PC-3 (cell line): ENCODE measurements around the gene CTAG1B. TPM values are rescaled to one million over a fixed set of nuclear protein-coding genes. Genes with fewer than 3 reads are reported as not detected.

Source experiments
- ATAC-seq: fragments of 200-7000 bp; cut with Tn5 transposase; 2 replicates; pipeline ENCODE4 v1.9.1; 2020; ENCODE audit warnings: mild to moderate bottlenecking, moderate library complexity
- BruUV-seq: library from RNA; stranded (reverse); fragments of 400-500 nt; replicated peaks from 2 replicates; lab custom pipeline; 2021; lab: Mats Ljungman, UMichigan
- CTCF ChIA-PET: fragments of 300-600 bp; sonication (Branson Sonifier 250); formaldehyde crosslinking; loops from one replicate; lab custom pipeline; 2022; ENCODE audit warnings: antibody characterized with exemption; lab: Charles Lee
- POLR2A ChIA-PET: fragments of 300-600 bp; sonication (Branson Sonifier 250); formaldehyde crosslinking; loops from one replicate; lab custom pipeline; 2022; ENCODE audit warnings: antibody characterized with exemption; ENCODE audit not compliant: unreplicated experiment; lab: Charles Lee
- DNase-seq: peaks from one replicate; pipeline ENCODE4 v3.0.0-alpha.2; 2015
- H2AFZ ChIP-seq: fragments of 300-600 bp; sonication (generic); 2 replicates; pipeline ENCODE4 v1.6.0; 2016; ENCODE audit warnings: antibody characterized with exemption, low read length
- H3F3A ChIP-seq: fragments of 300-600 bp; sonication (generic); one replicate; pipeline ENCODE4 v1.6.0; 2017; ENCODE audit warnings: antibody characterized with exemption, low read length, control low read depth, mild to moderate bottlenecking; ENCODE audit not compliant: unreplicated experiment
- H3K27ac ChIP-seq: fragments of 300-600 bp; sonication (generic); 2 replicates; pipeline ENCODE4 v1.5.1; 2016; ENCODE audit warnings: mild to moderate bottlenecking, low read length
- H3K27me3 ChIP-seq: fragments of 300-600 bp; sonication (generic); 2 replicates; pipeline ENCODE4 v1.6.1; 2016; ENCODE audit warnings: low read length, mixed read lengths
- H3K36me3 ChIP-seq: fragments of 300-600 bp; sonication (generic); 2 replicates; pipeline ENCODE4 v1.6.1; 2016; ENCODE audit warnings: low read depth, mixed run types, low read length, mixed read lengths
- H3K4me1 ChIP-seq: fragments of 300-600 bp; sonication (generic); 2 replicates; pipeline ENCODE4 v1.5.1; 2016; ENCODE audit warnings: low read length; ENCODE audit not compliant: insufficient read depth
- H3K4me2 ChIP-seq: fragments of 300-600 bp; sonication (generic); 2 replicates; pipeline ENCODE4 v1.6.0; 2016; ENCODE audit warnings: low read length
- H3K4me3 ChIP-seq: fragments of 300-600 bp; sonication (generic); 2 replicates; pipeline ENCODE4 v1.5.1; 2016; ENCODE audit warnings: mild to moderate bottlenecking, low read length, mixed read lengths
- H3K79me2 ChIP-seq: fragments of 300-600 bp; sonication (generic); 2 replicates; pipeline ENCODE4 v1.6.1; 2017; ENCODE audit warnings: low read length, mixed read lengths
- H3K9ac ChIP-seq: fragments of 300-600 bp; sonication (generic); 2 replicates; pipeline ENCODE4 v1.6.0; 2016; ENCODE audit warnings: mild to moderate bottlenecking, low read length
- H3K9me2 ChIP-seq: fragments of 300-600 bp; sonication (generic); replicated peaks from 2 replicates; pipeline ENCODE4 v1.6.1; 2016; ENCODE audit warnings: mixed run types, low read length, mixed read lengths
- H3K9me3 ChIP-seq: fragments of 300-600 bp; sonication (generic); 2 replicates; pipeline ENCODE4 v1.6.1; 2016; ENCODE audit warnings: low read length, mixed read lengths
- H4K20me1 ChIP-seq: fragments of 300-600 bp; sonication (generic); 2 replicates; pipeline ENCODE4 v1.6.1; 2016; ENCODE audit warnings: low read length, mixed read lengths
- EZH2 ChIP-seq: fragments of 300-600 bp; sonication (generic); IDR thresholded peaks from one replicate; pipeline ENCODE4 v1.6.1; 2017; ENCODE audit warnings: antibody characterized with exemption, mild to moderate bottlenecking, low read length; ENCODE audit not compliant: unreplicated experiment
- EZH2phosphoT487 ChIP-seq: fragments of 300-600 bp; sonication (generic); IDR thresholded peaks from 2 replicates; pipeline ENCODE4 v1.6.1; 2018; ENCODE audit warnings: mild to moderate bottlenecking, antibody characterized with exemption, low read length, borderline replicate concordance
- intact Hi-C: fragments of 100-400 bp; cut with micrococcal nuclease; formaldehyde crosslinking; loops from 2 replicates; pipeline ENCODE4 v1.9.0; 2023
- total RNA-seq: library from RNA; depleted of rRNA; stranded (reverse); fragments of >200 nt; gene quantifications from 2 replicates; pipeline ENCODE4 v1.2.3, GENCODE V29; 2014
- TF ChIP-seq, protein P1 (sequence below): fragments of 300-600 bp; sonication (generic); conservative IDR thresholded peaks from 2 replicates; pipeline ENCODE4 v1.5.1; 2017; ENCODE audit warnings: antibody characterized with exemption, low read depth, mild to moderate bottlenecking, low read length

The CTAG1B gene
- total RNA-seq, 1 experiment from 2014 or later = not detected

DNA sequence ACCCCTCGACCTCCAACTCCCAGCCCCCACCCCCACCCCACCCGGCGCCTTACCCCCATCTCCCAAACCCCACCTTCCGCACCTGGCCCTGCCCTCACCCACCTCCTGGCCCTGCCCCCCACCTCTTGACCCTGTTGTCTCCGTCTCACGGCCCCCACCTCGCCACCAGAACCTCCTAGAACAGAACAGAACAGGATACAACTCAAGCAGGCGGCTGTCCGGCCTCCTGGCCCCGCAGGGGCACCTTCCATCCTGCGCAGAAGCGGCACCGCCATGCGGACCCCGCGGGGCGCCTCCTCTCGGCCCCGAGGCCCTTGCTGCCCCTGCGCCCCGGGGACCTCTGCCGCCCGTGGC lies 33.9 kb upstream of the CTAG1B start:
- DNase-seq = no peak
- H3K9me3 ChIP-seq = no peaks in the 10 kb centered on the region
- H3K4me1 ChIP-seq = no peaks in the 10 kb centered on the region
- H3F3A ChIP-seq = no peaks in the 10 kb centered on the region
- no peak overlapping the region for H3K4me2 ChIP-seq
- intact Hi-C loops = no loop called here
- no TSS peak for BruUV-seq
- no peaks in the 10 kb centered on the region for H3K9me2 ChIP-seq
- no peaks in the 10 kb centered on the region for H4K20me1 ChIP-seq
- ChIA-PET POLR2A (no interaction called here), CTCF (no interaction called here)
- no peaks in the 10 kb centered on the region for H3K36me3 ChIP-seq
- no peak overlapping the region for H2AFZ ChIP-seq
- TF ChIP-seq EZH2phosphoT487 (no peak), EZH2 (no peak)
- TF ChIP-seq, protein P1, sequence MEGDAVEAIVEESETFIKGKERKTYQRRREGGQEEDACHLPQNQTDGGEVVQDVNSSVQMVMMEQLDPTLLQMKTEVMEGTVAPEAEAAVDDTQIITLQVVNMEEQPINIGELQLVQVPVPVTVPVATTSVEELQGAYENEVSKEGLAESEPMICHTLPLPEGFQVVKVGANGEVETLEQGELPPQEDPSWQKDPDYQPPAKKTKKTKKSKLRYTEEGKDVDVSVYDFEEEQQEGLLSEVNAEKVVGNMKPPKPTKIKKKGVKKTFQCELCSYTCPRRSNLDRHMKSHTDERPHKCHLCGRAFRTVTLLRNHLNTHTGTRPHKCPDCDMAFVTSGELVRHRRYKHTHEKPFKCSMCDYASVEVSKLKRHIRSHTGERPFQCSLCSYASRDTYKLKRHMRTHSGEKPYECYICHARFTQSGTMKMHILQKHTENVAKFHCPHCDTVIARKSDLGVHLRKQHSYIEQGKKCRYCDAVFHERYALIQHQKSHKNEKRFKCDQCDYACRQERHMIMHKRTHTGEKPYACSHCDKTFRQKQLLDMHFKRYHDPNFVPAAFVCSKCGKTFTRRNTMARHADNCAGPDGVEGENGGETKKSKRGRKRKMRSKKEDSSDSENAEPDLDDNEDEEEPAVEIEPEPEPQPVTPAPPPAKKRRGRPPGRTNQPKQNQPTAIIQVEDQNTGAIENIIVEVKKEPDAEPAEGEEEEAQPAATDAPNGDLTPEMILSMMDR = no peak
- no peak overlapping the region for H3K27ac ChIP-seq
- H3K9ac ChIP-seq = no peak overlapping the region
- H3K79me2 ChIP-seq = no peaks in the 10 kb centered on the region
- no peak for ATAC-seq
- no peak overlapping the region for H3K4me3 ChIP-seq
- H3K27me3 ChIP-seq = no peaks in the 10 kb centered on the region

DNA sequence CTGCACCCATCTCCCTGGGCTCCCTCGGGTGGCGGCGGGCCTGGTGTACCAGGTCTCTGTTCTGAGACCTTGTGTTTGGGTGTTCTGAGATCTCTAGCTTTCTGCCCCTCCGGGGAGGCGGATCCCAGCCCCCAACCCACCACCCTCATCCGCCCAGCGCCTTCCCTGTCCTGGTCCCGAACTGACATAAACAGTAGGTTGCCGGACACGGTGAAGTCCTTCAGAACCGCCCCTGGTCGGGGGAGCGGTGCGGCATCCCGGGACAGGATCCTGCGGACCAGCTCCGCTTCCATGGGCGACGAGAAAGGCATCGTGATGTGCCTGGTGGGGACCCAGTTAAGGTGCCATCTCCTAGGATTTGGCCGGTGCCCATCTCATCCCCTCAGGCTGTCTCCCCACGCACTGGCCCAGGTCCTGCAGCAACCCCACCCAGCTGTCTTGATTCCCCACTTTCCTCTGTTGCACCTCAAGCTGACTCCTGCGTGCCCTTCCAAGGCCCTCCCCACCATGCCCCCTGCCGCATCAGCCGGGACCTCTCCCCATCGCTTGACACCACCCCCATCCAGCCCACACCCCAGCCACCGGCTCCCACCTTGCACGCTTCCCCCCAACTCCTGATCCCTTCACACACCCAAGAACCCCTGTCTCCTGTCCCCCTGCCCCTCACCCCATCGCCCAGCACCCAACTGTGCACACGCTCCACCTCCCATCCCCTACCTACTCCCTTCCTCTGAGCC lies 33.4 kb upstream of the CTAG1B start:
- Histone ChIP-seq H3F3A (no peaks in the 10 kb centered on the region), H3K4me2 (no peak overlapping the region), H3K9me3 (no peaks in the 10 kb centered on the region), H3K27me3 (no peaks in the 10 kb centered on the region), H3K79me2 (no peaks in the 10 kb centered on the region), H4K20me1 (no peaks in the 10 kb centered on the region), H3K9ac (no peak overlapping the region), H3K9me2 (no peaks in the 10 kb centered on the region), H3K36me3 (no peaks in the 10 kb centered on the region), H3K27ac (no peak overlapping the region), H3K4me3 (no peak overlapping the region), H3K4me1 (no peaks in the 10 kb centered on the region), H2AFZ (no peak overlapping the region)
- DNase-seq = no peak
- POLR2A ChIA-PET = no interaction called here
- CTCF ChIA-PET = no interaction called here
- no TSS peak for BruUV-seq
- intact Hi-C loops = no loop called here
- ATAC-seq = no peak
- no peak for TF ChIP-seq EZH2
- TF ChIP-seq EZH2phosphoT487 = no peak
- TF ChIP-seq, protein P1 = no peak

DNA sequence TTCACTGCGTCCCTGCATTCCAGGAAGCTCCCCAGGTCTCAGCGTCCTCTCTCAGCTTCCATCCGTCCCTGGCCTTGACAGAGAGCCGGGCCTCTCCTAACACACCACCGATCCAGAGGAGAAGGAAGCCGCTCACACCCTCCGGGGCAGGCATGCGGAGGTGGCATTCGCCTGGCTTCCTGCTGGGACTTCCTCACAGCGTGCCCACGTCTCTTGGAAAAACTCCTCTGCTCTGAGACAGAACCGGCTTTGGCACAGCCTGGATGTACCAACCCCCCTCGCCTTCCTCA lies 31.1 kb upstream of the CTAG1B start:
- no peak for DNase-seq

More for the DNA sequence above, 31.1 kb upstream of the CTAG1B start:
- Histone ChIP-seq H3K4me1 (no peaks in the 10 kb centered on the region), H3K9ac (no peak overlapping the region), H4K20me1 (no peaks in the 10 kb centered on the region), H3K9me2 (no peaks in the 10 kb centered on the region), H3K27me3 (no peaks in the 10 kb centered on the region), H3K27ac (no peak overlapping the region), H3K79me2 (no peaks in the 10 kb centered on the region), H3K9me3 (no peaks in the 10 kb centered on the region), H3F3A (no peaks in the 10 kb centered on the region), H3K4me2 (no peak overlapping the region), H3K4me3 (no peak overlapping the region), H3K36me3 (no peaks in the 10 kb centered on the region), H2AFZ (no peak overlapping the region)
- intact Hi-C loops = no loop called here
- BruUV-seq = no TSS peak
- TF ChIP-seq EZH2 = no peak
- TF ChIP-seq EZH2phosphoT487 = no peak
- TF ChIP-seq, protein P1 = no peak
- POLR2A ChIA-PET = no interaction called here
- no peak for ATAC-seq
- CTCF ChIA-PET = no interaction called here
